ENCODE measurements around the gene LSM8. TPM values are rescaled to one million over a fixed set of nuclear protein-coding genes. Genes with fewer than 3 reads are reported as not detected.
A peak's percentile ranks its signal among the peaks of the same experiment; 100 is the strongest.

Gene LSM8
- total and polyA plus RNA-seq, 7 donors: 9.9 to 22.6 (median 17.2) TPM

GRCh38 chr7:118149394-118149793 lies 34.6 kb upstream of the LSM8 start:
- Histone ChIP-seq H3K36me3 (ENCODE audit: insufficient read depth in 1 of 2, low read depth in 1 of 2) (no peaks in the 10 kb centered on the region), H3K4me1 (no peaks in the 10 kb centered on the region), H3K27ac (no peak overlapping the region), H3K27me3 (ENCODE audit: insufficient read depth in 3 of 3, low read length in 2 of 3) (no peaks in the 10 kb centered on the region), H3K9me3 (no peaks in the 10 kb centered on the region), H3K4me3 (no peak overlapping the region)
- intact Hi-C loops (cut with DNase I): no loop called here
- no peak for TF ChIP-seq CTCF (IDR thresholded peaks at IDR 0.05)
- ATAC-seq: no peak
- 77 to 89% (median 80%) methylated on average over 2 of the region's 2 CpGs for WGBS, 3 donors
- DNase-seq: no peak

GRCh38 chr7:118151671-118152070 lies 32.3 kb upstream of the LSM8 start:
- no peak overlapping the region for H3K4me3 ChIP-seq
- no peaks in the 10 kb centered on the region for H3K36me3 ChIP-seq (ENCODE audit: insufficient read depth in 1 of 2, low read depth in 1 of 2)
- no peak overlapping the region for H3K27ac ChIP-seq
- WGBS, 3 donors: 76 to 80% (median 79%) methylated on average over 2 of the region's 2 CpGs
- intact Hi-C loops (cut with DNase I): no loop called here
- H3K9me3 ChIP-seq: no peaks in the 10 kb centered on the region
- ATAC-seq (no peak), DNase-seq (no peak)
- peaks cover 0 to 6% (median 0%) of the 10 kb centered on the region in 3 donors for H3K27me3 ChIP-seq (ENCODE audit: insufficient read depth in 3 of 3, low read length in 2 of 3)
- no peak for TF ChIP-seq CTCF (IDR thresholded peaks at IDR 0.05)
- no peaks in the 10 kb centered on the region for H3K4me1 ChIP-seq

GRCh38 chr7:118152149-118152548 lies 31.8 kb upstream of the LSM8 start:
- H3K4me1 ChIP-seq: no peaks in the 10 kb centered on the region
- peaks cover 0 to 6% (median 0%) of the 10 kb centered on the region in 3 donors for H3K27me3 ChIP-seq (ENCODE audit: insufficient read depth in 3 of 3, low read length in 2 of 3)
- 41 to 53% (median 52%) methylated on average over 1 of the region's 1 CpG for WGBS, 3 donors
- no peak for TF ChIP-seq CTCF (IDR thresholded peaks at IDR 0.05)
- H3K4me3 ChIP-seq: no peak overlapping the region
- no peak for ATAC-seq
- no peaks in the 10 kb centered on the region for H3K36me3 ChIP-seq (ENCODE audit: insufficient read depth in 1 of 2, low read depth in 1 of 2)
- DNase-seq: no peak
- intact Hi-C loops (cut with DNase I): no loop called here
- no peaks in the 10 kb centered on the region for H3K9me3 ChIP-seq
- no peak overlapping the region for H3K27ac ChIP-seq

GRCh38 chr7:118152654-118153053 lies 31.3 kb upstream of the LSM8 start:
- Histone ChIP-seq H3K27ac (no peak overlapping the region), H3K4me1 (no peaks in the 10 kb centered on the region), H3K36me3 (ENCODE audit: insufficient read depth in 1 of 2, low read depth in 1 of 2) (no peaks in the 10 kb centered on the region), H3K4me3 (no peak overlapping the region), H3K27me3 (ENCODE audit: insufficient read depth in 3 of 3, low read length in 2 of 3) (peaks cover 0 to 6% (median 0%) of the 10 kb centered on the region in 3 donors), H3K9me3 (no peaks in the 10 kb centered on the region)
- DNase-seq (no peak), ATAC-seq (no peak)
- TF ChIP-seq CTCF (IDR thresholded peaks at IDR 0.05): no peak
- intact Hi-C loops (cut with DNase I): no loop called here

GRCh38 chr7:118153551-118154177 lies 30.3 kb upstream of the LSM8 start:
- no peak for DNase-seq
- intact Hi-C loops (cut with DNase I): no loop called here
- 20 to 28% (median 20%) methylated on average over 4 of the region's 4 CpGs for WGBS, 3 donors
- Histone ChIP-seq H3K27me3 (ENCODE audit: insufficient read depth in 3 of 3, low read length in 2 of 3) (peaks cover 0 to 6% (median 0%) of the 10 kb centered on the region in 3 donors), H3K4me3 (no peak overlapping the region), H3K4me1 (no peaks in the 10 kb centered on the region), H3K27ac (no peak overlapping the region), H3K36me3 (ENCODE audit: insufficient read depth in 1 of 2, low read depth in 1 of 2) (no peaks in the 10 kb centered on the region), H3K9me3 (no peaks in the 10 kb centered on the region)
- peak in 1 of 4 donors; percentile 67 for ATAC-seq
- peak; percentile 66 for TF ChIP-seq CTCF (IDR thresholded peaks at IDR 0.05)
